A172 (cell line): ENCODE results near the gene SNUPN. TPM values are rescaled to one million over a fixed set of nuclear protein-coding genes. Genes with fewer than 3 reads are reported as not detected.

Source experiments
- DNase-seq: peaks from one replicate; pipeline ENCODE4 v3.0.0-alpha.2; 2015; ENCODE audit warnings: low spot score
- total RNA-seq: library from RNA; depleted of rRNA; stranded (reverse); fragments of >200 nt; shearing (Covaris generic); gene quantifications from 2 replicates; pipeline ENCODE4 v1.2.3, GENCODE V29; 2014; rRNA removed

The SNUPN gene
- total RNA-seq = 39.3 and 53.6 TPM in 2 replicates

- DNase-seq = peak; percentile 89
These were observed at the start of gene SNUPN for GRCh38 chr15:75625542-75626347. Gene SNUPN (minus strand): TSS chr15:75625725. CDS start chr15:75621051, 4,674 bp downstream.

GRCh38 chr15:75674366-75674765 lies 48.8 kb upstream of the SNUPN start:
- DNase-seq = no peak

- peak; percentile 80 for DNase-seq
These were observed 48.1 kb upstream of the SNUPN start for GRCh38 chr15:75673426-75674235.

GRCh38 chr15:75672646-75673425 lies 47.3 kb upstream of the SNUPN start:
- peak; percentile 54 for DNase-seq

GRCh38 chr15:75671730-75672602 lies 46.4 kb upstream of the SNUPN start:
- DNase-seq = no peak

- DNase-seq = no peak
These were observed 44.3 kb upstream of the SNUPN start for GRCh38 chr15:75669879-75670212.

GRCh38 chr15:75669191-75669878 lies 43.8 kb upstream of the SNUPN start:
- peak; percentile 64 for DNase-seq

GRCh38 chr15:75666823-75667501 lies 41.4 kb upstream of the SNUPN start:
- DNase-seq = peak; percentile 98

GRCh38 chr15:75663931-75664421 lies 38.5 kb upstream of the SNUPN start:
- no peak for DNase-seq

- no peak for DNase-seq
These were observed 37.4 kb upstream of the SNUPN start for GRCh38 chr15:75662823-75663519.

- no peak for DNase-seq
These were observed 36.2 kb upstream of the SNUPN start for GRCh38 chr15:75661756-75662140.

GRCh38 chr15:75661100-75661755 lies 35.7 kb upstream of the SNUPN start:
- DNase-seq = peak; percentile 89

GRCh38 chr15:75659928-75660645 lies 34.6 kb upstream of the SNUPN start:
- peak; percentile 69 for DNase-seq

GRCh38 chr15:75659141-75659771 lies 33.7 kb upstream of the SNUPN start:
- no peak for DNase-seq

GRCh38 chr15:75656813-75657212 lies 31.3 kb upstream of the SNUPN start:
- DNase-seq = no peak

GRCh38 chr15:75656331-75656730 lies 30.8 kb upstream of the SNUPN start:
- DNase-seq = no peak

- no peak for DNase-seq
These were observed 30.4 kb upstream of the SNUPN start for GRCh38 chr15:75655931-75656330.
